Stimulated activated CD8-positive, alpha-beta memory T cell treated with anti-CD3 and anti-CD28 coated beads, Interleukin-4, amount 100 ng/mL, for 48 hours (primary cell): Measurements from ENCODE around the gene ZBTB32.

ENCODE experiments used
- DNase-seq: peaks from one replicate; pipeline ENCODE4 v3.0.0-alpha.2; 2020

Gene ZBTB32

DNA sequence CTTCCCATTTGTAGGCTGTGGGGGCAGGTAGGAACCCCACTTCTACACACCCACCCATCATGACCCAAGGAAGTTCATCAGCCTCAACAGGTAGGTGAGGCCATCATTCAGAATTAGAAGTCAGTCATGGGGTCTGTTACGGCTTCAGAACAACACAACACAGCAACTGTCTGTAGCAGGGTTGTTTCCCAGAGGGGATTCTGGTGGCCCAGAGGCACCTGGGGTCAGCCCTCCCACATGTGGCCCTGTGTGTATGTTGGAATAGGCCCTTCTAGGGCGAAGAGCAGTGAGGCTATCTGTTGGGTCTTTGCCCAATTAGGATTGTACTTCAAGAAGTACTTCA is 34.5 kb downstream of the ZBTB32 start:
- DNase-seq = no peak

DNA sequence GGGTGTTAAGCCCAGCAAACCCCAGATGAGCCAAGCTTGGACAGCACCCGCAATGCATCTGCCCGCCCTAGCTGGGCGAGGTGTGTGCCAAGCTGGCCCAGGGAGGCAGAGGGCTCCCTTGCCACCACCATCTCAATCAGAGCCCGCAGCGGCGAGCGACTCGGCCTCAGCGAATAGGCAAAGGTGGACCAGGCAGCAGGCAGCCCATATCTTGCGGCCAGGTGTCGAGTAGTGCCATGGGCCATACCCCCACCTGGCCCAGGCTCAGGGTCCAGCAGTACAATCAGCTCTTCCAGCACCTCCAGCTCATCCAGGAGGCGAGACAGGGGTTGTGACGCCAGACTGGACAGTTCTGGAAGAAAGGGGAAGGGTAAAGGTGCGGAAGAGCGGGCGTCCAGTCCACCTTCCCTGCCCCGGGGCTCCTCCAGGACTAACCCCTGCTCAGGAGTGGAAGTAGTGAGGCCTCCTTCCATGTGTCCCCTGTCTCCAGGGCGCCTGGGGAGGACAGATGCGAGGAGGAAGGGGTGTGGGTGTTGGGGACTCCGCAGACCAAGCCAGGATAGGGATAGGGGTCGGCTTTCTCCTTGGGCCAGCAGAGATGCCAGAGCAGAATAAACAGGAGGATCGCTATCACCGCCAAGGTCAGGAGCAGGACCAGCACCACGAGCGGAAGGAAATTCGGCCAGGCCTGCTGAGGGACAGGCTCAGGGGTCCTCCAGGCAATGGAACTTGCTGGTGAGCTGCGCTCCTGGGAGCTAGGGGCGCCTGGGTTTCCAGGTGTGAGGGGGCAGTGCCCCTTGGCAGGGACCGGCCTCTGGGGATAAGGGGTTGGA is 35.1 kb downstream of the ZBTB32 start:
- DNase-seq = no peak

DNA sequence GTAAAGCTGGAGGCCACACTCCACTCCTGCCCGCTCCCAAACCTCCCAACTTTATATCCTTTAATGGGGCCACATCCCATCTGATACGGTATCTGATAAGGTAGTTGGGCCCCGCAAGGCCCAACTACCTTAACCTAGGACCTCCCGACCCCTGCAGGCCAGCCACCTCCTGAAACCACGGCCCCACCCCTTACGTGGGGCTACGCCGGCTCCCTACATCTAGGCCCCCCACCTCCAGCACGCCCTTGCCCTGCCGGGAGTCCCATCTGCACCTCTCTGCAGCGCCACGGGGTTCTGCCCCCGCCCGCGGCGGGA is 35.7 kb downstream of the ZBTB32 start:
- DNase-seq = no peak

DNA sequence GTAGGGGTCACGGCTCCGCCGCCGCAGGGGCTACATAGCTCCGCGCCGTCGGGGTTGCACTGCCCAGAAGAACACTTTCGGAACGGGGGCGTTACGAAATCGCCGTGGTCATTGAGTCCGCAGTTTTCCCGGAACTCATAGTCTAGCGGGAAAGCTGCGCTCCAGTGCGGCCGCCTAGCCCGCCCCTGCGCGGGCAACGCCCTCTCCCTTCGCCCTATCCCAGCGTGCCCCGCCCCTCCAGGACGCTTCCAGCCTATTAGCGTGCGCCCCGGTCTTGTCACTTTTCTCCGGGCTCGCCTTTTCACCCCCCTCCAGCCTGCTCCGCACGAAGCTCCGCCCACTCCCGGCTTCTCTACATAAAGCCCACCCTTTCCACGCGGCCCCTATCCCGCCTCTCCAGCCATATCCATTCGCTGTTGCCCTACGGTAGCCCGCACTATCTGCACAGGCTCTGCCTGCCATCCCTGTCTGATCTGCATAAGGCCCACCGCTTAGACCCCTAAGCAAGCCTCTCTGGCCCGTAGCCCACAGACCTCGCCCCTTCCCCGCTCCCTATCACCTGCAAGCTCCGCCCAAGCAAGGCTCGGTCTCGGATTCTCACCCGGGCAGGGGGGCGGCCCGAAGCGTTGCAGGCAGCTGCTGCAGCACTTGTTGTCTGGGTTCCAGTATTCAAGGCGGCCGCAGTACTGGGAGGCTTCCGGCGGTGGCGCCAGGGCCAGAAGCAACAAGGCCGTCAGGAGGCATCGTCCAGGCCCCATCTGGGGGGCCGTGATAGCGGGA is 36.3 kb downstream of the ZBTB32 start:
- peak; percentile 98 for DNase-seq

DNA sequence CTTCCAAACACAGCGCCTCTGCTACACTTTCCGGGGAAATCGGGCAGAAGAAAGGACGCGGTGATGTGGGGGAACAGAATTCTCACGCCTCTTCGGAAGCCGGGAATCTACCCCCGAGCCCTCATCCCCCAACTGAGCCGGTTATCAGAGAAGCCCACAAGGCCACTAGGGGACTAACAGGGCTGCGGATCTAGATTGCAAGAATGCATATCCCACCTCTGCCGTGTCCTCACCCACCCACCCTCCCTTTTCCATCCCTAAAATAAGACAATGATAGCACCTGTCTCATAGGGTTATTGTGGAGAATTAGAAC is 36.8 kb downstream of the ZBTB32 start:
- DNase-seq = no peak

DNA sequence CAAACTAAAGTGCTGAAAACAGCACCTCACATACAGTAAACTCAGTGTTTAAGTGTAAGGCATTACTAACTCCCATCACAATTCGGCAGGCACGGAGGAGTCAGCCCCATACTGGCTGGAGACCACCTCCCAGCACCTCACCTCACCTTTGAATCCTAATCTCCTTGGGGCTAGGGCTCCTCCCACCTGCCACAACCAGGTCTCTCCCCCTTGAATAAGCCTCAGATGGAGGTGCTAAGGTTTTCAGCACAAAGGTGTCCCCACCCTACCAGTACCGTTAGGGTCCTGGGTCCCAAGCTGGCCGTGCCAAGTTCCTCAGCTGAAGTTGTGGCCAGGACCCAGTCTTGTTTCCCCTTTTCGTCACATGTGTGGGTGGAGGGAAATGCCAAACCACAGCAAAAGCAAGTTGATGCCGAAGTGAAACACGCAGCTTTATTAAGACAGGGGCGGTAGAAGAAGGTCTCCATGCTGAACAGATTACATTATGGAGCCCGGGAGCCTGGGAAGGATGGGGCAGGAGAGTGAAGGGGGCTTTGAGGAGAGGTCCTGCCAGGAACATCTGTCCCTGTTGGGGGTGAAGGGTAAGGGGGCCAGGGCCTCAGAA is 37.9 kb downstream of the ZBTB32 start, which contains the start of gene IGFLR1:
Gene IGFLR1, minus strand, starts transcription at position 332 of the 604 bp plus-strand sequence. CDS start 1,272 bp downstream, outside the sequence.
- peak; percentile 82 for DNase-seq

DNA sequence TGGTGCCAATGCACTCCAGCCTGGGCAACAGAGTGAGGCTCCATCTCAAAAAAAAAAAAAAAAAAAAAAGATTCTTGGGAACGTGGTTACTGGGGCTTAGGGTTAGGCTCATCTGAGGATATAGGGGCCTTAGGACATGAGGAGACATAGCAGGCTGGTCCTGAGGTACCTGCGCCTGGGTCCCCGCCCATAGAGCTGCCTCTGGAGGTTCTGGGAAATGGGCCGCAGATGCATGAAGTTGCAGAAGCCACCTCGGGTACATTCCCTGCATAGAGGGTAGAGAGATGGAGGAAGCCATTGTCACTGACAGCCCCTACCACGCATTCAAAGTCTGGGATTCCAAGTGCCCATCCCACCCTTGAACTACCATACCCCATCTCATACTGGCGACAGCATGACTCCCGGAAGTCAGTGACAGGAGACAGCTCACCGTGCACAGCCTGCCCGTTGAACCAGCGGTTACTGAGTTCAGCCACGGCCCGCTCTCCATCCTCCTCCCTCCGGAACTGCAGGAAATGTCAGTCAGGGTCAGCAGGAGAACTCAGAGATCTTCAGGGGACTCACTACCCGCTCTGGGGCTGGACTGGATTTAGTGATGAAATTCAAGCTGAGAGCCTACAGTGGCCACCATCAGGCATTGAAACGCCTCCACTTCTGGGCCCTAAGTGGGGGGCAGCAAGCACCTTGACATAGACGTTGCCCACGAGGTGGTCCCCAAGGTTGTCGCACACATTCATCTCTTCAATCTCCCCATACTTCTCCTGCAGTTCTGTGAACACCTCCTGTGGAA is 39.5 kb downstream of the ZBTB32 start:
- no peak for DNase-seq

DNA sequence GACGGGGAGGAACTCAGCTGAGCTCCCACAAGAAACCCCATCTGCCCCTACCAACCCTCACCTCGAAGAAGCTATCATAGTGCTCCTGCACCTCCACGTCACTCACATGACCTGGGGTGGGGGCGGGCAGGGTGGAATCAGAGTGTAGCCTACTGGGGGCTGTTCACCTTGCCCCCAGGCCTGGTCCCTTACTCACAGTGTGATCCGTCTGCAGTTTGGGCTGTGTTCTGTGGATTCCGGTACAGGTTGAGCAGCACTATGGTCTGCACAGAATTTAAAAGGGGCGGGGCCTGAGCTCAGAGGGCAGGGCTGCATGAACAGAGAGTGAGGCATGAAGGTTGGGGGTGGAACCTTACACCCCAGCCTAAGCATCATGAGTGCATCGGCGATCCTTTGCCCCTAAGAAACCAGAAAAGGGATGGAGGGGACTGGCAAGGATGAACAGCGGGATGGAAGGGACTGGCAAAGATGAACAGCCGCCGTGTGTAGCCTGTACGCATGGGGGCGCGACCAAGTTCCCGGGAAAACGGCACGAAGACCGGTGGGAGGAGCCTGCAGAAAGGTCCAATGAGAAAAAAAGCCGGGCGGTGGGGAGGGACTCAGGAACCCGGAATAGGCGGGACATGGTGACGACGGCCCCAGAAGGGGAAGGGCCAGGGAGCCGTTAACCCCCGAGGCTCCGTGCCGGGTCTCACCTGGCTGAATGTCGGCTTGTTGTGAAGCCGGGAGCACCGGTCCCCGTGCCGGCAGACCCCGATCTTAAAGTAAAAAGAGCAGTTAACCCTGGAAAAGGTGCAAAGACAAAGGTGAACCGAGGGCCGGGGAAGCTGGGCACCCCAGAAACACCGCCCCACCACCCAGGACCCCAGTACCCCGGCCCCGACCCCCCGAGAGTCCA is 40.3 kb downstream of the ZBTB32 start:
- DNase-seq = peak; percentile 94

DNA sequence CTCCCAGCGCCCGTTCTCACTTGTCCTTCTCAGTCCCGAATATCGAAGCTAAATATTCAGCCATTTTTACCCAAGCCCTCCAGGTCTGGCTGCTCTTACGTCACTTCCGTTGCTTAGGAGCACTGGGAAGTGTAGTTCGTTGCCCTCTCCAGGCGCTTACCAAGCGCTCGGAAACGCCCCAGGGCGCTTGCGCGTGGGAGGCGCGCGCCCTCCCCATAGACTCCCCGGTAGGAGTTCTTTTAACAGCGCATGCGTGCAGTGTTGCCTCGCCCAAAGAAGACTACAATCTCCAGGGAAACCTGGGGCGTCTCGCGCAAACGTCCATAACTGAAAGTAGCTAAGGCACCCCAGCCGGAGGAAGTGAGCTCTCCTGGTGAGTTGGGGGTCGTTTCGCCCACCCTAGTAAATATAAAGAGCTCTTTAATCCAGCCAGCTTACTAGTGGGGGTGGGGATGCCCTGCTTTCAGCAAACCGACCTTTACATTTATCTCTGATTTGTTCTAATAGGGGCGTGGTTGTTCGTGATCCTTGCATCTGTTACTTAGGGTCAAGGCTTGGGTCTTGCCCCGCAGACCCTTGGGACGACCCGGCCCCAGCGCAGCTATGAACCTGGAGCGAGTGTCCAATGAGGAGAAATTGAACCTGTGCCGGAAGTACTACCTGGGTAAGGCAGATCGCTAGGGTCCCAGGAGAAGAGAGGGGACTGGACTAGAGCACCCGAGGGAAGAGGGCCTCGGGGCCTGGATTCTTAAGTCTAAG is 41.1 kb downstream of the ZBTB32 start, which contains the start of the genes PSENEN and U2AF1L4:
Gene PSENEN, plus strand, starts transcription at position 324 of the 759 bp plus-strand sequence. Its CDS starts 280 bp downstream, at position 604.
Gene U2AF1L4, minus strand, starts transcription at position 91 of the 759 bp plus-strand sequence. Its CDS starts 27 bp downstream, at position 64.
- DNase-seq = peak; percentile 93

DNA sequence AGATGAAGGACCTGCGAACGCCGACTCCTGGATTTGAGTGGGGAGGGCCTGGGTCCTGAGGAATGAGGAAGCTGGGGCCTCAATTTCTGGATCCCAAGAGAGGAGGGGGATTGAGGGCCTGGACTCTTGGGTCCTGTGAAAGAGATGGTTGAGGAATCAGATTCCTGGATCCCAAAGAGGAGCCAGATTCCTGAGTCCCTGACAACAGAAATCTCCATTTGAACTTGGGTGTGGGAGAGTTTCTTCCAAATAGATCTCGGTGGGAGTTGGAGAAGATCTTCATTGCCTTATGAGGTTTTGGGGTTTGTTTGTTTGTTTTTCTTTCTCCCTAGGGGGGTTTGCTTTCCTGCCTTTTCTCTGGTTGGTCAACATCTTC is 41.7 kb downstream of the ZBTB32 start:
- DNase-seq = no peak

DNA sequence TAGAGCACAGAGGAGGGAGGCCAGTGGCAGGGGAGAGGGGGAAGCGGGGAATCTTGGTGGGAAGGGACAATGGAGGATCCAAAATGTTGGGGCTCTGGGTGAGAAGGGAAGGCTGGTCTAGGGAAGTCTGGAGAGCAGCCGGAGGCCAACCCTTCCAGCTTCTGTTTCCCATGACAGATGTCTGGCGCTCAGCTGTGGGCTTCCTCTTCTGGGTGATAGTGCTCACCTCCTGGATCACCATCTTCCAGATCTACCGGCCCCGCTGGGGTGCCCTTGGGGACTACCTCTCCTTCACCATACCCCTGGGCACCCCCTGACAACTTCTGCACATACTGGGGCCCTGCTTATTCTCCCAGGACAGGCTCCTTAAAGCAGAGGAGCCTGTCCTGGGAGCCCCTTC is 42.2 kb downstream of the ZBTB32 start:
- no peak for DNase-seq

DNA sequence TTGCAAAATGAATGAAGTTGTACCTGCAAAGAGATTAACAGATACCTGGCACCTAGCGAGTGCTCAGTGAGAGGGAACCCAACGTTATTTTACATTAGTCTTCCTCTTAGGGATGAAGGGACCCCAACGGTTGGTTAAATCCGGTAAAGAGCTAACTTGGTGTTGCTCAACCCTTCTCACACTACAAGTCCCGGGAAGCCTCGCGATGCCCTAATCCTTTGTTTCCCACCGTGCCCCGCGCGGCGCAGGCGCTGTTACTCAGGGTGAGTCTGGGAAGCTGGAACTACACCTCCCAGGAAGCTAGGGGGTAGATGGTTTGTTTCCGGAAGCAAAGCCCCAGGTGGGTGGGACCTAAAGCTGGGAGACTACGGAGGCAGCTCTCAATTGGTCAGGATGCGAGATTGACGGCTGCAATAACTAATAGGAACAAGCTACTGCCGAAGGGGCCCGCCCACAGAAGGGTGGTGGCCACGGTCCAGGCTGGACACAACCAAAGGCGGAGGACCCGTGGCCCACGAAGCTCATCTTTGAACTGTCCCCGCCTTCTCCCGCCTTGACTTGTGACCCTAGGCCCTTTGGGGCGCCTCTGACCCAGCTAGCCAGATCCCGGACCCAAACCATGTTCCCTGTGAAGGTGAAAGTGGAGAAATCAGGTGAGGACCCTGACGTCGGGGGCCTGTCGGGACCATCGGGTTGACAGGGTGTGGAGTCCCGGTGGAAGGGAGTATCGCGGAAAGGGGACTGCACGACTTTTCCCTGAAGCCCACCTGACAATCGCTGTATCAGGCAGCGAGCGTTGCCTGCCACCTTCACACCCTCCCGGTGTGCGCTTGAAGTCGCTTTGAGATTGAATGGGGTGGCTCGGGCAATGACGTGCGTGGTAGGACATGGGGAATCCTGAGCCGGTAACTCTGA is 44.0 kb downstream of the ZBTB32 start, which contains the start of gene LIN37:
Gene LIN37, plus strand, starts transcription at position 471 of the 915 bp plus-strand sequence. Its CDS starts 149 bp downstream, at position 620.
- DNase-seq = peak; percentile 99

DNA sequence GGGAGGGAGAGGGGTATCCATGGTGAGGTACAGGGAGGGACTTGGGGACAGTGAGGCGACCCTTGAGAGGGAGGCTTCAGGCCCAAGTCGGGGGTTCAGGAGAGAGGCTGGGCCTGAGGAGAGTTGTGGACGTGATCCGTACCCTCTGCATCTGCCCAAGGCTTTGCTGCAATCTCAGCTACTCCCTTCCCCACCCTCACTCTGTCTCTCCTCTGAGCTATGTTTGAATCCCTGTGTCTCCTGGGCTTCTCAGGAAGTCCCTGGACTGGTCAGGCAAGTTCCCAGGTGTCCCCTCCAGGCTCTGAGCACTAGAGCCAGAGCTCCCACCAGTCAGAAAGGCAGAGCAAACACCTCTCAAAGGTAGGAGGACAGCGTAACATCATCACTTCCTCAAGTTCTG is 45.8 kb downstream of the ZBTB32 start:
- no peak for DNase-seq

DNA sequence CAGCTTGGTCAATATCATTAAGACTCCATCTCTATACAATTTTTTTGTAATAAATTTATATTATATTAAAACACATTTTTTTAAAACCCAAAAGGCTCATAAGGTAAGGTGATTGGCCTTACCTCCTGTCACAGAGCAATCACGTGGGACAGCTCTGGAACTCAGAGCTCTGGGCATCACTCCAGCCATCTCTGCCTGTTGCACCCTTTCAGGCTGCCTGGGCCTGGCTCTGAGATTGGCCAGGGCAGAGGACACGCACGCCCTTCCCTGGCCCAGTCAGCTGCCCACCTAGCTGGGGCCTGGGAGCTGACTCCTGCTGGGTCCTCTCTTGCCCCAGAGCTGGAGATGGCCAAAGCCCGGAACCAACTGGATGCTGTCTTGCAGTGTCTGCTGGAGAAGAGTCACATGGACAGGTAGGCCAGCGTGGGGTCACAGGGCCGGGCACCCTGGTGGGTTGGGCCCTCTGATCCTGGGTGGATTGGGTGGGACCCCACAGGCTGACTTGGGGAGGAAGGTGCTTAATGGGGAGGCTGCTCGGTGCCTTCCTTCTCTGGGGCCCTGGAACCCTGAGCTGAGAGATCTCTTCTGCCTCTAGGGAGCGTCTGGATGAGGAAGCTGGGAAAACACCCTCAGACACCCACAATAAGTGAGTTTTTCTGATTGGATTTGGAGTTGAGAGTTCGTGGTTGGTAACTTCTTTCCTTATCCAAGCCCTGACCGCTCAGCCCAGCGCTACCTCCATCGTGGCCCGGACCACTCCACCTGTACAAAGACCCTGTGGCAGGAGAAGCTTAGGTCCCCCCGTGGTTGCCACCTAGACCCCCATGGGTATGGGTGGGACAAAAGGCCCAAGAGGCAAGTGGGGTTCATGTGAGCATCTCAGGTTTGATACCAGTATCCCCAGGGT is 47.7 kb downstream of the ZBTB32 start:
- DNase-seq = no peak

DNA sequence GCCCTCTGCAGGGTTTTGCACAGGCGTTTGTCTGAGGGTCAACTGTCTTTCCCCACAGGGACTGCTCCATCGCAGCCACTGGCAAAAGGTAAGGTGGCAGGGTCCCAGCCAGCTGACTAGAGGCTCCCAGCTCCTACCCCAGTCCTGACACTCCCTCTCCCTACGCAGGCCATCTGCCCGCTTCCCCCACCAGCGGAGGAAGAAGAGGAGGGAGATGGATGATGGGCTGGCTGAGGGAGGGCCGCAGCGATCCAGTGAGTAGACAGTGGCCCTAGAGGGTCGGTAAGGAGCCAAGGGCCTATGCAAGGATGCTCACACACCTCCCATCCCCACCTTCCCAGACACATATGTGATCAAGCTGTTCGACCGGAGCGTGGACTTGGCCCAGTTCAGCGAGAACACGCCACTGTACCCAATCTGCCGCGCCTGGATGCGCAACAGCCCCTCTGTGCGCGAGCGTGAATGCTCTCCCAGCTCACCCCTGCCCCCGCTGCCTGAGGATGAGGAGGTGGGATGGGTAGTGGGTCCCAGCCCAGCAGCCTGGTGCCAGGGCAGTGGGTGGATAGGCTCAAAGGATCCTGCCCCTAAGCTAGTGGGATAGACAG is 48.5 kb downstream of the ZBTB32 start:
- no peak for DNase-seq

DNA sequence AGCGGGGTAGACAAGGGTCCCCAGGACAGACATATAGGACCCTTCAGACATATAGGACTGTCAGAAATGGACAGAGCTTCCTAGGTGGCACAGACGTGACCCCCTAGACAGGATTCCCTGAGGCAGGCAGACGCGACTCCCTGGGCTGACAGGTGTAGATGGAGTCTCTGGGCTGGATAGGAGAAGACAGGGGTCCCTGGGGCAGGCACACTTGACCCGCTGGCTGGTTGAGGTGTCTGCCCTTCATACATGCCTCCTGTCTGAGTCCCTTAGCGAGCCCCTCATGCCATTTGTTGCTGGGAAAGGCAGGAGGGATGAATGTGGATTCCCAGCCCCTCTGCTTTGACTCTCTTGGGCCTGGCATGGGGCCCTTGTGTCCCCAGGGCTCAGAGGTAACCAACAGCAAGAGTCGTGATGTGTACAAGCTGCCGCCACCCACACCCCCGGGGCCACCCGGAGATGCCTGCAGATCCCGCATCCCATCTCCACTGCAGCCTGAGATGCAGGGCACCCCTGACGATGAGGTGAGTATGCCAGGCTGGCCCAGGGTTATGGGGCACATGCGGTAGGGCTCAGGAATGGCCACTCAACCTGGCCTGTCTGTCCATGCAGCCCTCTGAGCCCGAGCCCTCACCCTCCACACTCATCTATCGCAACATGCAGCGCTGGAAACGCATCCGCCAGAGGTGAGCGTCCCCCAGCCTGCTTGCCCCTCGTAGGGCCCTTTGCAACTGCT is 49.4 kb downstream of the ZBTB32 start:
- DNase-seq = no peak

DNA sequence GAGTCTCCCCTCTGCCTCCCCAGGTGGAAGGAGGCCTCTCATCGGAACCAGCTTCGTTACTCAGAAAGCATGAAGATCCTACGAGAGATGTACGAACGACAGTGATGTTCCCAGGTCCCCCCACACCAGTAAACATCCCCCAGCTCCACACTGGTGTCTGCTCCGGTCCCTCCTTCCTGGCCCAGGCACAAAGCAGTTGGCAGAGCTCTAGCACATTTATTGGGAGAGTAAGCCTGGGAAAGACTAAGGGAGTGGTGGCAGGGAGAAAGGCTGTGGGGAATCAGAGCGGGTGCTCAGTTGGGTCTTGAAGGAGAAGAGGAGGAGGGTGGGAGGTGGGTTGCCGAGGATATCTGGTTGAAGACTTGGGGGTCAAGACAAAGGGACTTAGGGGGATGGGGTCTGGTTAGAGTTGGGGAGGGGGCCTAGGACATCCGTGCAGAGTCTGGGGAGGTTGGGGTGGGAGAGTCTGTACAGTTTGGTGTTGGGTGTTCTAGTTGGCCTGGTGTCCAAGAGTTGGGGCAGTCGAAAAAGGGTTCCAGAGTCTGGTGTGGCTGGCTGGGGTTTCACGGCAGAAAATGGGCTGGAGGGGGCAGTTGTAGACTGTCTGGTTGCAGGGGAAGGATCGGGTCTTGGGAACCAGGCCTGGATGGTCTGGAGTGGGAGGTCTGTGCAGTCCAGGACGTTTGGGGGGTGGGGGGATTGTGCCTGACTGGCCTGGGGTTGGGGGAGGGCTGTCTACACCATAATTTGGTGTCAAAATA is 50.2 kb downstream of the ZBTB32 start:
- DNase-seq = no peak
